Measurements from ENCODE around the gene KIF4A.

Gene KIF4A

GRCh38 chrX:70453024-70453618 is 163.2 kb downstream of the KIF4A start:
- FAIRE-seq (no peak), DNase-seq (ENCODE audit: insufficient read length, low spot score) (no peak)
- TF ChIP-seq CTCF (IDR thresholded peaks at IDR 0.05; ENCODE audit: insufficient read depth, missing control alignments) = no peak

GRCh38 chrX:70454441-70455365 is 164.8 kb downstream of the KIF4A start:
- TF ChIP-seq CTCF (IDR thresholded peaks at IDR 0.05; ENCODE audit: insufficient read depth, missing control alignments) = peak; percentile 88
- FAIRE-seq (no peak), DNase-seq (ENCODE audit: insufficient read length, low spot score) (peak; percentile 53)

GRCh38 chrX:70455366-70456202 is 165.7 kb downstream of the KIF4A start:
- FAIRE-seq = peak; percentile 63
- TF ChIP-seq CTCF (IDR thresholded peaks at IDR 0.05; ENCODE audit: insufficient read depth, missing control alignments) = no peak
- DNase-seq (ENCODE audit: insufficient read length, low spot score) = no peak

- no peak for FAIRE-seq
- no peak for TF ChIP-seq CTCF (IDR thresholded peaks at IDR 0.05; ENCODE audit: insufficient read depth, missing control alignments)
These were observed 166.4 kb downstream of the KIF4A start for GRCh38 chrX:70456256-70456655.

GRCh38 chrX:70461026-70461425 is 171.1 kb downstream of the KIF4A start:
- FAIRE-seq (no peak), DNase-seq (ENCODE audit: insufficient read length, low spot score) (no peak)
- TF ChIP-seq CTCF (IDR thresholded peaks at IDR 0.05; ENCODE audit: insufficient read depth, missing control alignments) = no peak

More at GRCh38 chrX:70456256-70456655, 166.4 kb downstream of the KIF4A start:
- no peak for DNase-seq (ENCODE audit: insufficient read length, low spot score)

GRCh38 chrX:70464051-70464450 is 174.1 kb downstream of the KIF4A start:
- no peak for FAIRE-seq
- no peak for TF ChIP-seq CTCF (IDR thresholded peaks at IDR 0.05; ENCODE audit: insufficient read depth, missing control alignments)

More at GRCh38 chrX:70464051-70464450, 174.1 kb downstream of the KIF4A start:
- DNase-seq (ENCODE audit: insufficient read length, low spot score) = no peak

Data from D721Med (cell line).